Gastrocnemius medialis (tissue), 4 donors: Measurements from ENCODE around the gene ZNF133. TPM values are rescaled to one million over a fixed set of nuclear protein-coding genes. Genes with fewer than 3 reads are reported as not detected.

Experiments used
- ATAC-seq, 2 donors: fragments of 150-250 bp; one replicate each; pipeline ENCODE4 v1.9.1; 2016
- DNase-seq, 2 donors: peaks; one replicate each; pipeline ENCODE4 v3.0.0-alpha.2; 2019
- H3K27ac ChIP-seq, 4 donors: fragments of 200-600 bp; sonication (generic); 1 replicate in 1 of 4; 2 replicates in 3 of 4; pipeline ENCODE4 v1.5.1; 2016 to 2018; ENCODE audit warnings: mild to moderate bottlenecking in 2 of 4, moderate library complexity in 1 of 4
- H3K27me3 ChIP-seq, 3 donors: fragments of 200-600 bp; sonication (generic) in 2 of 3; 1 replicate in 1 of 3; 2 replicates in 2 of 3; pipeline versions ENCODE4 v1.5.1 to v1.6.0; 2016 to 2019; ENCODE audit warnings: mild to moderate bottlenecking in 1 of 3, moderate library complexity in 1 of 3
- H3K36me3 ChIP-seq, 2 donors: fragments of 200-600 bp; sonication (generic) in 1 of 2; one replicate each; pipeline ENCODE4 v1.5.1; 2017 to 2018
- H3K4me1 ChIP-seq, 2 donors: fragments of 200-600 bp; sonication (generic) in 1 of 2; one replicate each; pipeline ENCODE4 v1.5.1; 2016 to 2017; ENCODE audit warnings: mild to moderate bottlenecking in 2 of 2
- H3K4me3 ChIP-seq, 4 donors: fragments of 200-600 bp; sonication (generic) in 3 of 4; 1 replicate in 1 of 4; 2 replicates in 3 of 4; pipeline ENCODE4 v1.5.1; 2016 to 2019; ENCODE audit warnings: mild to moderate bottlenecking in 2 of 4
- H3K9me3 ChIP-seq, 3 donors: fragments of 200-600 bp; sonication (generic) in 2 of 3; 1 replicate in 1 of 3; 2 replicates in 2 of 3; pipeline ENCODE4 v1.5.1; 2016 to 2019
- POLR2A ChIP-seq, 2 donors: fragments of 450-650 bp; IDR thresholded peaks; one replicate each; pipeline ENCODE4 v1.6.1; 2017; ENCODE audit warnings: antibody characterized with exemption in 2 of 2, mild to moderate bottlenecking in 2 of 2, moderate library complexity in 2 of 2
- in situ Hi-C, 4 donors: fragments of 200-750 bp; cut with MboI; loops; one replicate each; pipeline versions ENCODE4 v1.15.0 to v1.8.0; 2017; ENCODE audit warnings: low sequenced_read_pairs in 4 of 4
- intact Hi-C: fragments of 100-400 bp; cut with DNase I; formaldehyde crosslinking; loops from one replicate; pipeline ENCODE4 v1.15.1; 2023; ENCODE audit warnings: low total_unique reads
- total RNA-seq, 4 donors: library from RNA; depleted of rRNA; stranded (reverse); fragments of >200 nt; gene quantifications; one replicate each; pipeline versions ENCODE4 v1.1.0 to v1.2.3, GENCODE V29; 2016
- TF ChIP-seq, protein P1 (sequence below), 5 experiments: fragments of 450-650 bp in 3 of 5; fragments of 200-600 bp in 2 of 5; sonication (generic) in 2 of 5; IDR thresholded peaks in 4 of 5; conservative IDR thresholded peaks in 1 of 5; 1 replicate in 4 of 5; 2 replicates in 1 of 5; pipeline ENCODE4 v1.5.1; 2016 to 2019; ENCODE audit warnings: antibody characterized with exemption in 5 of 5, mild to moderate bottlenecking in 3 of 5, moderate library complexity in 3 of 5

Gene ZNF133
- total RNA-seq, 4 donors from 2014 or later, result 6.9 to 15.8 (median 11.0) TPM

GRCh38 chr20:18258126-18258860 lies 30.0 kb upstream of the ZNF133 start:
- Histone ChIP-seq H3K27ac (no peak overlapping the region), H3K9me3 (no peaks in the 10 kb centered on the region), H3K4me1 (no peaks in the 10 kb centered on the region), H3K27me3 (no peaks in the 10 kb centered on the region), H3K4me3 (no peak overlapping the region), H3K36me3 (no peaks in the 10 kb centered on the region)
- intact Hi-C loops (no loop called here), in situ Hi-C loops (loop anchor here in 1 of 4 donors (25.0 kb wide), 1 partner anchor 746 kb away; no protein-coding TSS in a partner anchor)
- no peak for DNase-seq
- TF ChIP-seq, protein P1, sequence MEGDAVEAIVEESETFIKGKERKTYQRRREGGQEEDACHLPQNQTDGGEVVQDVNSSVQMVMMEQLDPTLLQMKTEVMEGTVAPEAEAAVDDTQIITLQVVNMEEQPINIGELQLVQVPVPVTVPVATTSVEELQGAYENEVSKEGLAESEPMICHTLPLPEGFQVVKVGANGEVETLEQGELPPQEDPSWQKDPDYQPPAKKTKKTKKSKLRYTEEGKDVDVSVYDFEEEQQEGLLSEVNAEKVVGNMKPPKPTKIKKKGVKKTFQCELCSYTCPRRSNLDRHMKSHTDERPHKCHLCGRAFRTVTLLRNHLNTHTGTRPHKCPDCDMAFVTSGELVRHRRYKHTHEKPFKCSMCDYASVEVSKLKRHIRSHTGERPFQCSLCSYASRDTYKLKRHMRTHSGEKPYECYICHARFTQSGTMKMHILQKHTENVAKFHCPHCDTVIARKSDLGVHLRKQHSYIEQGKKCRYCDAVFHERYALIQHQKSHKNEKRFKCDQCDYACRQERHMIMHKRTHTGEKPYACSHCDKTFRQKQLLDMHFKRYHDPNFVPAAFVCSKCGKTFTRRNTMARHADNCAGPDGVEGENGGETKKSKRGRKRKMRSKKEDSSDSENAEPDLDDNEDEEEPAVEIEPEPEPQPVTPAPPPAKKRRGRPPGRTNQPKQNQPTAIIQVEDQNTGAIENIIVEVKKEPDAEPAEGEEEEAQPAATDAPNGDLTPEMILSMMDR (IDR thresholded peaks at IDR 0.05 in 4 of 5, conservative IDR thresholded peaks at IDR 0.05 in 1 of 5), result no peak
- TF ChIP-seq POLR2A (IDR thresholded peaks at IDR 0.05), result no peak
- ATAC-seq, result no peak

- in situ Hi-C loops (loop anchor here in 1 of 4 donors (25.0 kb wide), 1 partner anchor 747 kb away; no protein-coding TSS in a partner anchor), intact Hi-C loops (no loop called here)
- no peaks in the 10 kb centered on the region for H3K27me3 ChIP-seq
- no peaks in the 10 kb centered on the region for H3K4me1 ChIP-seq
- no peaks in the 10 kb centered on the region for H3K36me3 ChIP-seq
- H3K27ac ChIP-seq, result no peak overlapping the region
- DNase-seq (no peak), ATAC-seq (no peak)
- H3K4me3 ChIP-seq, result no peak overlapping the region
- TF ChIP-seq, protein P1 (IDR thresholded peaks at IDR 0.05 in 4 of 5, conservative IDR thresholded peaks at IDR 0.05 in 1 of 5), result no peak
- TF ChIP-seq POLR2A (IDR thresholded peaks at IDR 0.05), result no peak
- H3K9me3 ChIP-seq, result no peaks in the 10 kb centered on the region
Measured at GRCh38 chr20:18259730-18260129, 28.6 kb upstream of the ZNF133 start.

GRCh38 chr20:18263723-18264122 lies 24.6 kb upstream of the ZNF133 start:
- Histone ChIP-seq H3K27ac (no peak overlapping the region), H3K27me3 (peaks cover 0 to 4% (median 3%) of the 10 kb centered on the region in 3 donors), H3K36me3 (no peaks in the 10 kb centered on the region), H3K4me1 (no peaks in the 10 kb centered on the region), H3K9me3 (no peaks in the 10 kb centered on the region), H3K4me3 (no peak overlapping the region)
- DNase-seq (no peak), ATAC-seq (no peak)
- TF ChIP-seq, protein P1 (IDR thresholded peaks at IDR 0.05 in 4 of 5, conservative IDR thresholded peaks at IDR 0.05 in 1 of 5), result no peak
- TF ChIP-seq POLR2A (IDR thresholded peaks at IDR 0.05), result no peak
- intact Hi-C loops, result no loop called here
- in situ Hi-C loops, result loop anchor here in 1 of 4 donors (25.0 kb wide), 1 partner anchor 751 kb away; no protein-coding TSS in a partner anchor

GRCh38 chr20:18265441-18265840 lies 22.9 kb upstream of the ZNF133 start:
- H3K27ac ChIP-seq, result no peak overlapping the region
- DNase-seq, result no peak
- no peaks in the 10 kb centered on the region for H3K9me3 ChIP-seq
- no peak for TF ChIP-seq POLR2A (IDR thresholded peaks at IDR 0.05)
- TF ChIP-seq, protein P1 (IDR thresholded peaks at IDR 0.05 in 4 of 5, conservative IDR thresholded peaks at IDR 0.05 in 1 of 5), result no peak
- no peak overlapping the region for H3K4me3 ChIP-seq
- in situ Hi-C loops, result loop anchor here in 1 of 4 donors (25.0 kb wide), 1 partner anchor 753 kb away; no protein-coding TSS in a partner anchor
- H3K36me3 ChIP-seq, result no peaks in the 10 kb centered on the region
- no peaks in the 10 kb centered on the region for H3K4me1 ChIP-seq
- ATAC-seq, result no peak
- peaks cover 0 to 4% (median 3%) of the 10 kb centered on the region in 3 donors for H3K27me3 ChIP-seq
- intact Hi-C loops, result no loop called here
